NCI-H1436 treated with DMSO at 0.1 percent for 48 hours (cell line): ENCODE measurements around the gene CLEC20A.

Source experiments
- DNase-seq: peaks from one replicate; lab custom pipeline; 2025; lab: John Stamatoyannopoulos, UW

CLEC20A gene

GRCh38 chr1:178500091-178500770 lies 3.5 kb upstream of the CLEC20A start:
- DNase-seq, result no peak

DNA sequence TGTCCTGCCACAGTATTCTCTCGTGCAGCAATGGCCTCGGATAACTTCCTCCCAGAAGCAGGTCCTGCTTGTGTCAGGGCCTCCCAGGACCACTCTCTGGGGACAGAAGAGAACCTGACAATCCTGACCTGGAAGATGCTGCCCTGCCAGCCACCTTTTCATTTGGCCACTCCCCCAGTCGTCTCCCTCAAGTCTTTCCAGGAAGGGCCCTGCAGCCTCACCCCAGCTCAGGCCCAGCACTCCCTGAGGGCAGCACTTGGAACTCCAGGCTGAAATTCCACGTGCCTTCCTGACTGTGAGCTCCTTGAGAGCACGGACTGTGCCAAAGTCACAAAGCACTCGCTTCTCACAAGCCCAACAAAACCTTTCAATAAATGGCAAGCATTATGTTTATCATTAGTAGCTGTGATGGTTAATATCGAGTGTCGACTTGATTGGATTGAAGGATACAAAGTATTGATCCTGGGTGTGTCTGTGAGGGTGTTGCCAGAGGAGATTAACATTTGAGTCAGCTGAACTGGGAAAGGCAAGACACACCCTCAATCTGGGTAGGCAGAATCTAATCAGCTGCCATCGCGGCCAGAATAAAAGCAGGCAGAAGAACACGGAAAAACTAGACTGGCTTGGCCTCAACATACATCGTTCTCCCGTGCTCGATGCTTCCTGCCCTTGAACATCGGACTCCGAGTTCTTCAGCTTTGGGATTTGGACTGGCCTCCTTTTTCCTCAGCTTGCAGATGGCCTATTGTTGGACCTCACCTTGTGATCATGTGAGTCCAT lies 2.3 kb upstream of the CLEC20A start:
- no peak for DNase-seq

- DNase-seq, result no peak
Observed at GRCh38 chr1:178497903-178498478, 1.2 kb upstream of the CLEC20A start.

DNA sequence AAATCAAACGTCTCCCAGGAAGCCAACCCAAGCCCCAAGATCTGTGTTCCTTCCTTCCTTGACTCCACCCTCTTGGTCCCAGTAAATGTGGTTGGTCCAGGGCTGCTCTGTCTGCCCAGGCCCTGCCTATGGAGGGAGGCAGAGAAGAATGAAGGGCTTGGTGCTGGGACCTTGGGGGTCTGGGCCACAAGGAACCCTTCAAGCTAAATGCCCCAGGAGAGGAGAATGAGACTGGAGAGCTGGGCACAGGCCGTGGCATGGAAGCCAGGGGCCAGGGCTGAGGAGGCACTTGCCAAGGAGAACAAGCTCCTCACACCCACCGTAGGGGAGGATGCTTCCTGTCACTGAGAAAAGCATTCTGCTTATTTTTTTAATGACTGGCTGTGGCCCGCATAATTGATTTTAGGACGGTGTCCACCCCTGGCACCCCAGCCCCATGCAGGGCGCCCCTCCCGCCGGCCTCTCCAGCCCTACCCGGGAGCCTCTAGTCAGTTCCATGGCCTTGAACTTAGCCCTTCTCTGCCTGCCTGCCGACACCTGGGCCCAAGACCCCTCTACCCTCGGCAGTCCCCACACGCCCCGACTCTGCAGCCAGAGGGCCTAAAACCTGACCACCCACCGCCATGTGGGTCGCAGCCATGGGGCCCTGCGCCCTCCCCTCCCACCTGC lies 889 bp downstream of the CLEC20A start:
- DNase-seq, result no peak

DNA sequence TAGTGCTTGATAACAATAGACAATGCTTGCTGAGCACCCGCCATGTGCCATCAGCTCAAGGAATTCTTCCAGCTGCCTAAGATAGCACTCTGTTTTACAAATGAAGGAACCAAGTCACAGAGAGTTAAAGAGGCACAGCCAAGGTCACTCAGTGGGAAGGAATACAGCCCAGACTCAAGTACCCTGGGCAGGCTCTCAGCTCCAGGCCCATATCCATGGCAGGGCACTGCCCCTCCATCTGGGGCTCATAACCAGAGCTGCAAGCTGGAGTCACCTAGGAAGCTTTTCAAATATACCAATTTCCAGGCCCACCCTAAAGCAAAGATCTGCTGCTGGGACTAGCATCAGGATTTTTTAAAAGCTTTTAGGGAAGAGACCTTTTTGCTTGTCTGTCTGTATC lies 1.6 kb downstream of the CLEC20A start:
- DNase-seq, result no peak

DNA sequence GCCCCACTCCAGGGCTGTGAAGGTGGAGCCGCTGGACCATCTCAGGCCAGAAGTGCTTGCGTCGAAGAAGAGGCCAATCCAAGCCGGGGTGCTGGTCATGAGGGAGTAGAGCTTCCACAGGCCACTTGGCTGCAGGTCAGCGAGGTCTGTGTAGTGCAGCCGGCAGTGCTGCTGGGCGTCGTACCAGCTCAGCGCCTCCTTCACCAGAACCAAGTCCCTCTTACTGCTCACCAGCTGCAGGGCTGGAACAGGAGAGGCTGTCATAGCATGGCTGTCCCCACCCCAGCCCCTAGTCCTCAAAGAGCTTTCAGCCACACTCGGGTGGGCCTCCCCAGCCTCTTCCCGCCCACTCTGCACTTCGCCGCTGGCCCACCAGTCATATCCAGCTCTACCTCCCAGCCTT lies 2.2 kb downstream of the CLEC20A start:
- no peak for DNase-seq

GRCh38 chr1:178493301-178493741 lies 3.4 kb downstream of the CLEC20A start:
- no peak for DNase-seq

- no peak for DNase-seq
Observed at GRCh38 chr1:178492341-178492740, 4.4 kb downstream of the CLEC20A start.

- no peak for DNase-seq
Observed at GRCh38 chr1:178491721-178492120, 5.0 kb downstream of the CLEC20A start.

DNA sequence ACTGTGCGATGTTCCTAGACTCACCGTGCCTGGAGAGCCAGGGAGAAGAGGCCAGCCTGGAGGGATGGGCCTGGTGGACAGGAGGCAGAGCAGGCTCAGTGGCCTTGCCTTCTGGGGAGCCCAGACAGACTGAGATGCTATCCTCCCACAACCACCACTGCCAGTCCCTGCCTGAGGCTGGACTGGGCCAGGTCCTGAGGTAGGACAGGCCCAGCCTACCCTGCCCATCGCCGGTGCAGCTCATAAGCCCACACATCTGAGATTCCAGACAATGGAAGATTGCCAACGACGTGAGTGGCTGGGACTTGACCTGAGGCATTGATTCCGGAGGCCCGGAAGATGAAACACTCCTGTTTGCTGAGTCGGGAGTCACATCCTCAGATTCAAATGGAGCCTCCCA lies 5.8 kb downstream of the CLEC20A start:
- DNase-seq, result no peak

- DNase-seq, result no peak
Observed at GRCh38 chr1:178490136-178490535, 6.6 kb downstream of the CLEC20A start.

DNA sequence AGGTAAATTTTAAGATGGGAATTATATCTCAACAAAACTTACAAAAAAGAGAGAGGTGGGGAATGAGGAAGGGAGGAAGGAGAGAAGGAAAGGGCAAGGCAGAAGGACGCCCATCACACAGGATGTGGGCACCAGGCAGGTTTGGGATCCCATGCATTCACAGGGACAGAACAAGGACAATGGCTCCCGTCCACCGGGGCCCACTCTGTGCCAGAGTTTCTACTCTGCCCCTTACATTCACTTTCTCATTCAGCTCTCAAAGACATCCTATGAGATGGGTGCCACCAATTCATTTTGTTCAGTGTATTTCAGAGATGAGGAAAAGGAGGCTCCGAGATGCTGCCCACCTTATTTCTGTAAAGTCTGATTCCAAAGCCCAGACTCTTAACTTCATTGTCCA lies 7.4 kb downstream of the CLEC20A start:
- DNase-seq, result no peak

DNA sequence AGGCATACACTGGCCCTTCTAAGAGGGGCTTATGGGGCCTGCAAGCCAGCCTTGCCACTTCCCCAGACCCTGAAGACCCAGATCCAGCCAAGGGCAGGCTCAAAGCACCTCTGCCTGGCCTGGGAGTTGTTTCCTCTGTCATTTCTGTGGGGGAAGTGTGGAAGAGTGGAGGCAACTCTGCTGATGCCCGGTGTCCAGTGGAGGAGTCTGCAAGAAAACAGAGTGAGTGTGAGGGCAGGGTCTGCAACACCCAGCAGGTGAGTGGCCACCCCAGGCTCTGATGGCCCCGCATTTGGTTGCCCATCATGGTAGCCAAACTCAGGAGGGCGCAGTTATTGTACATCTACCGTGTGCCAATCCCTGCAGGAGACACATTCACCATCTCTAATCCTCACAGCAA lies 8.4 kb downstream of the CLEC20A start:
- no peak for DNase-seq

- DNase-seq, result no peak
Observed at GRCh38 chr1:178487070-178487615, 9.6 kb downstream of the CLEC20A start.

- DNase-seq, result no peak
Observed at GRCh38 chr1:178486100-178487069, 10.4 kb downstream of the CLEC20A start.

- no peak for DNase-seq
Observed at GRCh38 chr1:178485541-178485981, 11.2 kb downstream of the CLEC20A start.

DNA sequence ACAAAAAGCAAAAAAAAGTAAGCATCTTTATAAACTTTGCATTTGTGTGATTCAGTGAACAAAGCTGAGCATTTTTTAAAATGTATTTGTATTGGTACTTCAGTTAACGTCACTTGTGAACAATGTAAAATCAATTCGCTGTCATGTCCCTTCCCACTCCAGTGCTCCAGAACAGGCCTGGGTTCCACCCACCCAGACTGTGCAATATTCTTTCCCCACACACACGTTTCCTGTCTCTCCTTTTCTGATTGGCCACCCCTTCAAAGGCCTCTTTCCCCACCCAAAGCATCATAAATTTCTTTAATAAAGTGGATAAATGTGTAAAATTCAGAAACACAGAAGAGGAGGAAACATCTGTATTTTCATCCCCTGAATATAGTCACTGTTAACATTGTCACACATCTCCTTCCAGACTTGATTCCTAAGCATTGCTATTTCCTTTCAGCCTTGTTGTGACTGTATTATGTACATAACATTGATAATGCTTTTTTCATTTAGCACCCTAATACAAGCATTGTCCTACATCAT lies 12.0 kb downstream of the CLEC20A start:
- no peak for DNase-seq

DNA sequence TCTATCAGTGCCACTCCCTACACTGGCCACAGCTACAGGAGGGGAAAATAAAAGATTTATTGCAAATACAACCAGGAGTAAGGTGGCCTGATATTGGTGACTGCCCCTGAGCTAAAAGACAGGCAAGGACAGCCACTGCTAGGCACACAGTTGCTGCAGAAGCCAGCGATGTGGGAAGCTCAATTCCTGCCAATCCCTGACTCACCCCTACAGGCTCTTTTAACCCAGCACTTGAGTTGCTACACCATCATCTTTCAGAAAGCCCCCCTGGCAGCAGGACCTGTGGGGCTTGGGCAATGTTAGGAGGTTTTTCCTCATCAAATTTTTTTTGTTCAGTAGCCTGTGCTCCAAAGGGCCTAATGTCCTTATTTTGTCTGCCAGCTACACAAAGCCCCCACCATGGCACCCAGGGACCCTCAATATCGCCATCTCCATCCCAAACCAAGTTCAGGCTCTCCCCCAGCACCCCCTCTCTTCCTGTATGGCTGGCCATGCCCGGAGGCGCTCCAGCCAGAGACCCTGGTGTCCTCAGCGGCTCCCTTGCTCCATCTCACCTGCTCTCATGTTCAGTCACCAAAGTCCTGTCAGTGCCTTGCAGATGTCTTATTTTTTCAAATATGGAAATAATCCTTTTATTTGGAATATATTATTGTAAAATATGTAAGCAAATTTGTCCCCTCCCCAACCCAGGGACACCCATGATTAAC lies 13.4 kb downstream of the CLEC20A start:
- DNase-seq, result no peak

DNA sequence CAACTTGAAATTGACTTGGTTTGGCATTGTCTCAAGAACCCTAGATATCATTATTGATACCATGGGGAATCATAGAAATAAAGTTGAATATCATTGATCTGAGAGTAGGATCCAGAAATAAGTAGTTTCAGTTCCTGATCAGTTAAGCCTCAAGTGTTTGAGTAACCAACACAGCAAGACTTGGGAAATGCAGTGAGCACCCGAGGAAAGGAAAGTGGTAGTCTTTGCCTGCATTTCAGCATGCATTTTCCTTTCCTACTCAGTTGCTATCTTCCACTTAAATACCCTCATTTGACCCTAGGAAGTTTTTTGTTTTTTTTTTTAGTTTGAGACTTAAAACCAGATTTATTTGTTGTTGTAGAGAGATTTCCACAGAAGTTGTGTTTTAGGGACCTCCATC lies 18.9 kb downstream of the CLEC20A start:
- no peak for DNase-seq

DNA sequence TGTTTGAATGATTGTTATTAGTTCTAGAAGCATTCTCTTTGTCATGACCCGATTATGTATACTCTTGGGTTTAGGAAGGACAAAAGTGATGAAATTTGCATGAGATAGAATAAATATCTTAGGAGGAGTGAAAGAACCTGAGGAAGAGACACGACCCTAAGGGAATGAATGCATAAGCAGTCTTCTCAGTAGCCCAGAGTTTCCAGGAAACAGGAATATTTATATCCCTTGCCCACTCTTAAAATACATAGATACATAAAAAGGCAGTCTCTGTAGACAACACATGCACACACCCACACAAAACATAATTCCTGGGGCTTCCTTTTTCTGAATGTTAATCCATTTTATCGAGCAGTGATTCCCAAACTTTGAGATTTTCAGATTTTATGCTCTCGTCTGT lies 19.4 kb downstream of the CLEC20A start:
- DNase-seq, result no peak
